GM12801 (cell line): ENCODE data around the gene KDM4B.

Source experiments
- TF ChIP-seq, protein P1 (sequence below): IDR thresholded peaks from one replicate; pipeline ENCODE4 v1.5.1; 2011; ENCODE audit warnings: control low read depth; ENCODE audit not compliant: insufficient read length; ENCODE audit errors: extremely low read depth

The KDM4B gene

DNA sequence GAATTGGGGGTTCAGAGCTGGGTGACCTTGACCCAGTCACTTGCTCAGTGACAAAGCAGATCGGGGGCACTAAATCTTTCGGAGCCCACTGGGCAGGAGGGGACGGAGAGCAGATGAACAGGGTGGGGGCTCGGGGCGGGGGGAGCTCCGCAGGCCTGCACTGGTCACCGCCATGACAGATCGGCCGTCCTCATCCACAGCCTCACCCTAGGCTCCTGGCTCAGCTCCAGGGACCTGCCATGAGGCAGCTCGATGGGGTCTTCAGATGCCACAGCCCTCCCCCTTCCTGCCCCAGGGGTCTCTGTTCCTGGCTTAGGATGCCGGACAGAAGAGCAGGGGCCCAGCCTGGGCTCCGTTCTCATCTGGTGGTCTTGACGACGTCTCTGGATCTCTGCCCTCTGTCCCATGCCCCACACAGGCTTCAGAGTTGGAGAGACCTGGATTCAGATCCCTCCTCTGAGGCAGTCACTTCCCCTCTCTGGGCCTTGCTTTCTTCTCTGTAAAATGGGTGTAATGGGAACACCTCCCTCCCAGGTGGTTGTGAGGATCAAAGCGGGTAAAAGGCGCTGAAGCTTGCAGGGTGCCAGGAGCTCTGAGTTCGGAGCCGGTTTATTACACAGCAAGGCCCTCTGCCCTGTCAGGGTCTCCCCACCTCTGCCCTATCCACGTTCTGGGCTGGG, 3.0 kb downstream of the KDM4B start:
- TF ChIP-seq, protein P1, sequence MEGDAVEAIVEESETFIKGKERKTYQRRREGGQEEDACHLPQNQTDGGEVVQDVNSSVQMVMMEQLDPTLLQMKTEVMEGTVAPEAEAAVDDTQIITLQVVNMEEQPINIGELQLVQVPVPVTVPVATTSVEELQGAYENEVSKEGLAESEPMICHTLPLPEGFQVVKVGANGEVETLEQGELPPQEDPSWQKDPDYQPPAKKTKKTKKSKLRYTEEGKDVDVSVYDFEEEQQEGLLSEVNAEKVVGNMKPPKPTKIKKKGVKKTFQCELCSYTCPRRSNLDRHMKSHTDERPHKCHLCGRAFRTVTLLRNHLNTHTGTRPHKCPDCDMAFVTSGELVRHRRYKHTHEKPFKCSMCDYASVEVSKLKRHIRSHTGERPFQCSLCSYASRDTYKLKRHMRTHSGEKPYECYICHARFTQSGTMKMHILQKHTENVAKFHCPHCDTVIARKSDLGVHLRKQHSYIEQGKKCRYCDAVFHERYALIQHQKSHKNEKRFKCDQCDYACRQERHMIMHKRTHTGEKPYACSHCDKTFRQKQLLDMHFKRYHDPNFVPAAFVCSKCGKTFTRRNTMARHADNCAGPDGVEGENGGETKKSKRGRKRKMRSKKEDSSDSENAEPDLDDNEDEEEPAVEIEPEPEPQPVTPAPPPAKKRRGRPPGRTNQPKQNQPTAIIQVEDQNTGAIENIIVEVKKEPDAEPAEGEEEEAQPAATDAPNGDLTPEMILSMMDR: no peak

DNA sequence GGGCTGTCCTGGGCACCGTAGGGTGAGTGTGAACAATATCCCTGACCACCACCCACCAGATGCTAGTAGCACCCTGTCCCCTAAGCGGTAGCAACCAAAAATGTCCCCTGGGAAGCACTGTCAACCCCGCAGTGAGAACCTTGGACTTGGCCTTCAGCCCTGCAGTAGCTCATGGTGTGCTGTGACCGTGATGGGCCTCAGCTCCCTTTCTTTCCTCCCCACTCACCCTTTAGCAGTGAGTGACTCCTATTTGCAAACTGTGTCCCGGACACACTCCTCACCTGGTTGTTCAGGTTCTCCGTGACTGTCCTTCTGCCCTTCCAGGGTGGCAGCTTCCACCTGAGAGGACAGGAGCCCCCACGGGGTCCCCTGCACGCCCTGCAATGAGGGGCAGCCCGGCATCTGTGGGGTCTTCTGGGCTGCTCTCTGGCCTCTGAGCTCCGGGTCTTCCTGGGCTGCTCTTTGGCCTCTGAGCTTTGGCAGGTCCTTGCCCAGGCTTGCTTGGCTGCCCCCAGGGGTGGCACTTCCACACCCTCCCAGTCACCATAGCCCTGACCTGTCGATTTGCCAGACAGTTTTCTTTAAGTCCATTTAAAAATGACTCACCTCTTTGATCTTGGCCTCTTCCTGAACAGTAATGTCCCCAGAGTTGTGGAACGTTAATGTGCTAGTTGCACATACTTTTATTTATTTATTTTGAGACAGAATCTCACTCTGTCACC, 3.8 kb downstream of the KDM4B start:
- TF ChIP-seq, protein P1: no peak

DNA sequence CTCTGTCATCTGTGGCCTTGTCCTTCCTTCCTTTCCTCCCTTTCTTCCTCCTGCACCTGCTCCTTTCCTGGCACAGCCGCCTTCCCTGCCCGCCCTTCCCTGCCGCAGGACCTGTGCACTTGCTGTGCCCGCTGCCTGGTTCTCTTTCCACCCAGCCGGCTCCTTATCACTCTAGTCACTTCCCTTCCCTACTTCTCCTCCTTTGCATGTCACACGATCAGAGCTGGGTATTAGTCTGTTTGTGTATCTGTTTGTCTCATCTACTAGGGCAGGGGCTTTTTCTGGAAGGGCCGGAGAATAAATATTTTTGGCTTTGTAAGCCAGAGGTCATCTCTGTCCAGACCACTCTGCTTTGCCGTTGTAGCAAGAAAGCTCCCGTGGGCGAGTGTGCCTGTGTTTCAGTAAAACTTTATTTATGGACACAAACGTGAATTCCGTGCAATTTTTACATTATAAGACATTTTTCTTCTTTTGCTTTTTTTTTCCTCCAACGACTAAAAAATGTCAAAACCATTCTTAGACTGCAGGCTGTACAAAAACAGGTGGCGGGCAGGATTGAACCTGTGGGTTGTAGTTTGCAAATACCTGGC, 6.1 kb downstream of the KDM4B start:
- TF ChIP-seq, protein P1: no peak

- TF ChIP-seq, protein P1: no peak
These were observed 7.7 kb downstream of the KDM4B start for GRCh38 chr19:4976401-4977298.

DNA sequence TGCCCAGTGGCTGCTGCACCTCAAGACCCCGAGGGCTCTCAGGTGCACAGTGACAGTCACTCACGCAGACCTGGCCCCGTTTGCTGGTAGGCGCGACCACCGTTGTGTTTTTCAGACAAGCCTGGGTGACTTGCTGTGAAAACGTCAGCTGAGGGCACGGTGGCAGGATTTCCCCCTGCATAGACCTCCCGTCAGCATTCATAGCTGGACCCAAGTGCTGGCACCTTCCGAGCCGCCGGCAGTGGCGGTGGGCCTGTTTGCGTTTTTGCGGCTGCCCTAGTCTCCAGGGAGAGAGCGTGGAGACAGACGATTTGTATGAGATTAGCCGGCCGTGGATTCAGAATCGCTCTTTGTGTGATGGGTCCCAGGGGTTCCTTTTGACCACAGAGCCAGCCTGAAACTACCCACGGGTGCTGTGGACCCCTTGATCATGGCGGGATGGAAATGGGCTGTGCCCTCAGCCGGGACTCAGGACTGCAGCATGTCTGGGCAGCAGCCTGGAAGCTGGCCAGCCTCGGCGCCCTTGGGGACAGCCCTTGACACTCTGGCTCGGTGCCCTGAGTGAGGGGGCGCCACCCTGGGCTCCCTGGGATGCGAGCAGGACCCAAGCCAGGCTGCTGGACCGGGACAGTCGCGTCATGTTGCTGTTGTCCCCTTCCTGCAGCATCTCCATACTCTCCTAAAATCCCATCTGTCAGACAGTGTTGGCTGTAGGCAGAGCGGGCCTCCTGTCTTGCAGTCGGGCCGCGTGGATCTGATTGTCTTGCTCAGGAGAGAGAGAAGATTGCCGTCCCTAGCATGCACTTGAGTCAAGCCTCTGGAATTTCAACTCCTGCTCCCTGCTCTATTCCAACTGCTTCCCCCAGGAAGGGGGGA, 8.6 kb downstream of the KDM4B start:
- TF ChIP-seq, protein P1: no peak

DNA sequence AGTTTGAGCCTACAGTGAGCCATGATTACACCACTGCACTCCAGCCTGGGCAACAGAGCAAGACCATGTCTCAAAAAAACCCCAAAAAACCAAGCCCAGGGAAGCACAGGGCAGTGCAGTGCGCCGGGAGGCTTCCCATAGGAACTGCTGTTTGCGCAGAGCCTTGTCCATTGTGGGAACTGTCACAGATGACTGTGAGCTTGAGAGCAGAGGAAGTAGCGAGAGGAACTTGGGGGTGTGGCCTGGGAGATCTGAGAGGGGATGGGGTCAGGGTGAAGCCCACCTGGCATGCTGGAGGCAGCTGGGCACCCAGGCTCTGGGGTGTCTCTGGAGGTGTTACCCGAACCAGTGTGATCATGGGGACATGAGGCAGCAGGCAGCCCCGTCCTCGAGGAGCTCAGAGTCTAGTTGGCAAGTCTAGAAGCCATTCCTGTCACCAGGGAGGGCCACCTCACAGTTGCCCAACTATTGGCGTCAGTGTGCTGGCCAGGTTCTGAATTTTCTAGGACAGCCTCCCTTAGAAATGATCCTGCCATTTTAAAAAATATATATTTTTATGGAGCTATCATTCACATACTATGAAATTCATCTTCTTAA, 10.4 kb downstream of the KDM4B start:
- TF ChIP-seq, protein P1: no peak
